K562 (cell line): ENCODE measurements around the gene PUS7.
A peak's percentile ranks its signal among the peaks of the same experiment; 100 is the strongest.

Experiments used
- POLR2AphosphoS5 ChIP-seq: IDR thresholded peaks from 2 replicates; pipeline ENCODE4 v1.6.1; 2011; ENCODE audit warnings: mild to moderate bottlenecking, low read depth, low read length, moderate library complexity; ENCODE audit not compliant: control insufficient read depth, insufficient read depth
- ZNF766 ChIP-seq: fragments of 200-800 bp; sonication (Bioruptor generic); conservative IDR thresholded peaks from 2 replicates; pipeline ENCODE4 v1.6.1; 2016; ENCODE audit warnings: missing genetic modification characterization, missing compliant biosample characterization

- TF ChIP-seq POLR2AphosphoS5 = peak; percentile 97
- no peak for TF ChIP-seq ZNF766 (CRISPR knock-in tag)
Measured at GRCh38 chr7:105531792-105532671, 10.0 kb upstream of the PUS7 start, which contains the start of gene RINT1.
